GM12891 (cell line): Measurements from ENCODE around the gene DSG3.

Experiments used
- PAX5 ChIP-seq: IDR thresholded peaks from 2 replicates; pipeline ENCODE4 v1.6.1; 2011; ENCODE audit warnings: low read length, moderate library complexity, mild to moderate bottlenecking; ENCODE audit not compliant: insufficient read depth, severe bottlenecking
- POLR2A ChIP-seq: IDR thresholded peaks from 2 replicates; pipeline ENCODE4 v1.6.1; 2011; ENCODE audit warnings: low read depth, low read length, control low read depth
- POLR2AphosphoS5 ChIP-seq: IDR thresholded peaks from 2 replicates; pipeline ENCODE4 v1.6.1; 2011; ENCODE audit warnings: low read depth, low read length, control low read depth
- SPI1 ChIP-seq: IDR thresholded peaks from 2 replicates; pipeline ENCODE4 v1.6.1; 2011; ENCODE audit warnings: low read depth, low read length, control low read depth
- TAF1 ChIP-seq: IDR thresholded peaks from 2 replicates; pipeline ENCODE4 v1.6.1; 2011; ENCODE audit warnings: low read depth, low read length, control low read depth

- TF ChIP-seq POLR2AphosphoS5 (no peak), SPI1 (no peak), POLR2A (no peak), TAF1 (no peak), PAX5 (no peak)
Measured at GRCh38 chr18:31419457-31419932, 28.0 kb upstream of the DSG3 start.
